KMS-11 (cell line): ENCODE data around the gene TSPAN33.
"Not testable (repeated sequence)": the region's sequence is repeated elsewhere in the genome, so short reads cannot be mapped to it uniquely, and the experiment has no call there.

Experiments used
- H2AFZ ChIP-seq: fragments of 200-600 bp; sonication (generic); 2 replicates; pipeline ENCODE4 v1.6.1; 2016; ENCODE audit warnings: antibody characterized with exemption, mixed run types, low read depth
- H3K27ac ChIP-seq: fragments of 200-600 bp; sonication (generic); 2 replicates; pipeline ENCODE4 v1.6.1; 2016; ENCODE audit warnings: mild to moderate bottlenecking, mixed run types
- H3K27me3 ChIP-seq: fragments of 200-600 bp; sonication (generic); 2 replicates; pipeline ENCODE4 v1.6.1; 2017; ENCODE audit warnings: mild to moderate bottlenecking, low read depth, mixed run types, moderate library complexity; ENCODE audit not compliant: insufficient read depth
- H3K36me3 ChIP-seq: fragments of 200-600 bp; sonication (generic); 2 replicates; pipeline ENCODE4 v1.6.1; 2017; ENCODE audit warnings: mild to moderate bottlenecking, mixed run types; ENCODE audit not compliant: insufficient read depth
- H3K4me1 ChIP-seq: fragments of 200-600 bp; sonication (generic); 2 replicates; pipeline ENCODE4 v1.6.1; 2016; ENCODE audit warnings: mild to moderate bottlenecking, low read depth, mixed run types; ENCODE audit not compliant: poor library complexity, severe bottlenecking
- H3K4me2 ChIP-seq: fragments of 200-600 bp; sonication (generic); 2 replicates; pipeline ENCODE4 v1.7.0; 2016; ENCODE audit warnings: mild to moderate bottlenecking, mixed run types
- H3K4me3 ChIP-seq: fragments of 200-600 bp; sonication (generic); IDR thresholded peaks from 2 replicates; pipeline ENCODE4 v1.6.1; 2017; ENCODE audit warnings: low read depth, low read length, mixed read lengths; ENCODE audit not compliant: insufficient read depth
- H3K79me2 ChIP-seq: fragments of 200-600 bp; sonication (generic); 2 replicates; pipeline ENCODE4 v1.6.1; 2016; ENCODE audit warnings: low read depth, mixed run types; ENCODE audit not compliant: insufficient read depth
- H3K9ac ChIP-seq: fragments of 200-600 bp; sonication (generic); 2 replicates; pipeline ENCODE4 v1.6.1; 2016; ENCODE audit warnings: mild to moderate bottlenecking, mixed run types
- H4K20me1 ChIP-seq: fragments of 200-600 bp; sonication (generic); 2 replicates; pipeline ENCODE4 v1.6.1; 2016; ENCODE audit warnings: mild to moderate bottlenecking, mixed run types; ENCODE audit not compliant: insufficient read depth
- TF ChIP-seq, protein P1 (sequence below): fragments of 200-600 bp; sonication (generic); conservative IDR thresholded peaks from 2 replicates; pipeline ENCODE4 v1.6.1; 2017; ENCODE audit warnings: low read depth, mild to moderate bottlenecking, antibody characterized with exemption, low read length, moderate library complexity, mixed read lengths

TSPAN33 gene

DNA sequence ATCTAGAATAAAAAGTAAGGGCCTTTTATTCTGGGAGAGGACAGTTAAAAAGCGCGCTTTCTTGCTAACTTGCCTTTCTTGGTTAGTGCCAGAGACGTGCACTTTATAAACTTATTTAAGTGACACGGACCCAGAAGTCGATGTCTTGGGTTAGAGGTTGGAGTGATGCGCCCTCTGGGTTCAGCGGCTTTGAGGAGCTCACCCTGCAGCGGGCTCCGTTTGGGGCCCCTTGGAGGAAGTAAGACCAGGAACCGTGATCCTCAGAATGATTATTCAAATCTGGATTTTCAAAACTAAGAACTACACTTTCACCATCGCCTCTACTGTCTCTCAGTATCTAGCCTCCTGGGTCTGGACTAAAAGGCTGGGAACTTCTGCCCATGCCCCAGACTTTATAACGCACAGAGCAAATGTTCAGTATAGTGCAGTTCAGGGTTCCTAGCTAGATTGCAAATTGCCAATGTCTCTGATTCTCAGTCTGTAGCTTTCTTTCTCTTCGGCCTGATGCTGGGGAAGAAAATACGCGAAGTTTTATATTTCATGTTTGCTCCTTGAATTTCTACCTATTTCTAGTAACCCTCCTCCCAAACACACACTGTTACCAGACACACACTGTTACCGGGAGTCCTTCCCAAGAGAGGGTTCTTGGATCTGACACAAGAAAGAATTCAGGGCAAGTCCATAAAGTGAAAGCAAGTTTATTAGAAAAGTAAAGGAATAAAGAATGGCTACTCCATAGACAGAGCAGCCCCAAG, 25.4 kb downstream of the TSPAN33 start:
- H4K20me1 ChIP-seq, result no peaks in the 10 kb centered on the region
- no peak overlapping the region for H3K4me3 ChIP-seq
- no peak overlapping the region for H3K4me2 ChIP-seq
- no peak overlapping the region for H3K9ac ChIP-seq
- no peak overlapping the region for H2AFZ ChIP-seq
- no peaks in the 10 kb centered on the region for H3K4me1 ChIP-seq
- H3K79me2 ChIP-seq, result no peaks in the 10 kb centered on the region
- no peaks in the 10 kb centered on the region for H3K27me3 ChIP-seq
- TF ChIP-seq, protein P1, sequence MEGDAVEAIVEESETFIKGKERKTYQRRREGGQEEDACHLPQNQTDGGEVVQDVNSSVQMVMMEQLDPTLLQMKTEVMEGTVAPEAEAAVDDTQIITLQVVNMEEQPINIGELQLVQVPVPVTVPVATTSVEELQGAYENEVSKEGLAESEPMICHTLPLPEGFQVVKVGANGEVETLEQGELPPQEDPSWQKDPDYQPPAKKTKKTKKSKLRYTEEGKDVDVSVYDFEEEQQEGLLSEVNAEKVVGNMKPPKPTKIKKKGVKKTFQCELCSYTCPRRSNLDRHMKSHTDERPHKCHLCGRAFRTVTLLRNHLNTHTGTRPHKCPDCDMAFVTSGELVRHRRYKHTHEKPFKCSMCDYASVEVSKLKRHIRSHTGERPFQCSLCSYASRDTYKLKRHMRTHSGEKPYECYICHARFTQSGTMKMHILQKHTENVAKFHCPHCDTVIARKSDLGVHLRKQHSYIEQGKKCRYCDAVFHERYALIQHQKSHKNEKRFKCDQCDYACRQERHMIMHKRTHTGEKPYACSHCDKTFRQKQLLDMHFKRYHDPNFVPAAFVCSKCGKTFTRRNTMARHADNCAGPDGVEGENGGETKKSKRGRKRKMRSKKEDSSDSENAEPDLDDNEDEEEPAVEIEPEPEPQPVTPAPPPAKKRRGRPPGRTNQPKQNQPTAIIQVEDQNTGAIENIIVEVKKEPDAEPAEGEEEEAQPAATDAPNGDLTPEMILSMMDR, result no peak
- H3K36me3 ChIP-seq, result no peaks in the 10 kb centered on the region
- H3K27ac ChIP-seq, result no peak overlapping the region

DNA sequence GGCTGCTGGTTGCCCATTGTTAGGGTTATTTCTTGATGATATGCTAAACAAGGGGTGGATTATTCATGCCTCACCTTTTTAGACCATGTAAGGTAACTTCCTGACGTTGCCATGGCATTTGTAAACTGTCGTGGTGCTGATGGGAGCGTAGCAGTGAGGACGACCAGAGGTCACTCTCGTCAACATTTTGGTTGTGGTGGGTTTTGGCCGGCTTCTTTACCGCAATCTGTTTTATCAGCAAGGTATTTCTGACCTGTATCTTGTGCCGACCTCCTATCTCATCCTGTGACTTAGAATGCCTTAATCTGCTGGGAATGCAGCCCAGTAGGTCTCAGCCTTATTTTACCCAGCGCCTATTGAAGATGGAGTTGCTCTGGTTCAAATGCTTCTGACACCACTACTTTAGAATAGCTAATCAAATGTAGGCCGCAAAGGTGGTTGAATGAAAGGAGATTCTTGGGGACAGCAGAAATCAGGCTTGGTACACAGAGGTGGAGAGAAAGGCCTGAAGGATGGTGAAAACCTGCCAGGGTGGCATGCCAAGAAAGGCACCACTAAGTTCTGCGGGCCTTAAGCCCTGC, 26.0 kb downstream of the TSPAN33 start:
- Histone ChIP-seq H3K36me3 (no peaks in the 10 kb centered on the region), H3K4me1 (no peaks in the 10 kb centered on the region), H3K9ac (no peak overlapping the region), H3K27ac (no peak overlapping the region), H3K4me3 (no peak overlapping the region), H2AFZ (no peak overlapping the region), H4K20me1 (no peaks in the 10 kb centered on the region), H3K4me2 (no peak overlapping the region), H3K27me3 (no peaks in the 10 kb centered on the region), H3K79me2 (no peaks in the 10 kb centered on the region)
- TF ChIP-seq, protein P1, result no peak

DNA sequence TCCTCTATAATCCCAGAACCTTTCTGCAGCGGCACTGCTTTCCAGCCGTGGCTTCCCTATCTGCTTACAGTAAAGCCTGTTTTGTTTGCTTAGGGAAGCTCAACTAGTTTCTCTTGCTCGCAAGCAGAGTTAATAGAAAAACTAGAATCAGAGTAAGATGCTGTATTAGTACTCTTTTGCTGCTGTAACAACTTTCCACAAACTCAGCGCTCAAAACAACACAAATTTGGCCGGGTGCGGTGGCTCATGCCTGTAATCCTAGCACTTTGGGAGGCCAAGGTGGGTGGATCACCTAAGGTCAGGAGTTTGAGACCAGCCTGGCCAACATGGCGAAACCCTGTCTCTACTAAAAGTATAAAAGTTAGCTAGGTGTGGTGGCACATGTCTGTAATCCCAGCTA, 29.4 kb downstream of the TSPAN33 start:
- H3K27me3 ChIP-seq, H3K27ac ChIP-seq, H3K4me3 ChIP-seq, H2AFZ ChIP-seq, H3K79me2 ChIP-seq, H3K4me1 ChIP-seq, H4K20me1 ChIP-seq, H3K36me3 ChIP-seq, H3K9ac ChIP-seq, H3K4me2 ChIP-seq: not testable (repeated sequence)

DNA sequence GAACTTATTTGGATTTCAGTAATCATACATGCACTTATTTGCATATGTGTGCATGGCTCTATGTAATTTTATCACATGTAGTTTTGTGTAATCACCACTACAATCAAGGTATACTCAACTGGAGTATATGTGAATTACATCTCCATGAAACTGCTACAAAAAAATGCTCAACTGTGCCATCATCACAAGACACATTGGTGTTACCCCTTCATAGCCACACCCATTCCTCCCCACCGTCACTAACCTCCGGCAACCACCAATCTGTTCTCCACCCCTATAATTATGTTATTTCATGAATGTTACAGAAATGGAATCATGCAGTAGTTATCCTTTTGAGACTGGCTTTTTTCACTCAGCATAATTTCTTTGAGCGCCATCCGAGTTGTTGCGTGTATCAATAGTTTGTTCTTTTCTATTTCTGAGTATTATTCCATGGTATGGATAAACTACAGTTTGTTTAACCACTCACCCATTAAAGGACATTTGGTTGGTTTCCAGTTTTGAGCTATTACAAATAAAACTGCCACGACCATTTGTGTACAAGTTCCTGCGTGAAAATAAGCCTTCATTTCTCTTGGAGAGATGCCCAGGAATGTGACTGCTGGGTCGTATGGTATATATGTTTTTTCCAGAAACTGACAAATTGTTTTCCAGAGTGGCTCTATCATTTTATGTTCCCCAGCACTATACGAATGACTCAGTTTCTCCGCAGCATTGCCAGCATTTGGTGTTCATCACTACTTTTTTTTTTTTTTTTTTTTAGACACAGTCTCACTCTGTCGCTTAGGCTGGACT, 32.6 kb downstream of the TSPAN33 start:
- no peak overlapping the region for H3K27ac ChIP-seq

More for the DNA sequence above, 32.6 kb downstream of the TSPAN33 start:
- Histone ChIP-seq H4K20me1 (no peaks in the 10 kb centered on the region), H3K9ac (no peak overlapping the region), H3K4me3 (no peak overlapping the region), H3K79me2 (no peaks in the 10 kb centered on the region), H2AFZ (no peak overlapping the region), H3K4me2 (no peak overlapping the region), H3K4me1 (no peaks in the 10 kb centered on the region), H3K36me3 (no peaks in the 10 kb centered on the region), H3K27me3 (no peaks in the 10 kb centered on the region)
- TF ChIP-seq, protein P1, result no peak
